HG02840 (cell line): ENCODE measurements around the gene ANO4.

Experiments used
- ATAC-seq: cut with Tn5 transposase; IDR thresholded peaks from one replicate; pipeline ENCODE4 v1.9.1; 2021; ENCODE audit warnings: mild to moderate bottlenecking, moderate library complexity, moderate number of reproducible peaks; ENCODE audit not compliant: unreplicated experiment, low FRiP score

Gene ANO4

DNA sequence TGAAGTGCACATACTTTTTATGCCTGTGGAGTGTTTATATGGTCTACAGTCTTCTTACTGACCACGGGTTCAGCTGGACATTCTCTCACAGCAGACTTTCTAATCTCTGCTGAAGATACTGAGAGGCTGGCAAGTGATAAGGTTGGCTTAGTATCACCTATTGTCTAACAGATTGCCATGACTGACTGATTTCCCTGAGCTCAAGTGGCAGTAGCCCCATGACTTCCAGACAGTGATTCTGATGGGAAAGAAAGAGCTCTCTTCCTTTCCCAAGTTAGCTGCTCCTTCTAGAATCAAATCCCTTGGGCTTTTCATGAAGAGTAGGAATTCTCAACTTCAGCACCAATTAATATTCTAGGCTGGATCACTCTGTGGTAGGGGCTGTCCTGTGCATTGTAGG lies 141.4 kb downstream of the ANO4 start:
- ATAC-seq, result no peak

- no peak for ATAC-seq
Observed at GRCh38 chr12:100936661-100937060, 142.1 kb downstream of the ANO4 start.

DNA sequence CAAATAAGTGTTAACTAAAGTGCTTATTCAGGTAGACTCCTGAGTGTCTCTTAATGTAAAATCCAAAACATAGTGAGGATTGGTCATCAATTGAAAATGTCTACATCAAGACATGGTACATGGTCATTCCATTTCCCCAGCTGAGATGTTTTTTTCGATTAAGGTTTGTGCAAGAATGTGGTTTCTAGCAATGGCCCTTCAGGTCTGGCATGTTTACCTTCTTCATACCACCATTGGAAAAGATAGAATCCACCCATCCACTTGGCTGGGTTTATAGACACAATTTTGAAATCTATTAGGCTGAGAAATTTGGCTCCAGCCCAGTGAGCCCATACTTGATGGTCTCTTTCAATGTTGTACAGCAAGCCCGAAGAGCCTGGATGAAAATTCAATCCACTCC lies 145.9 kb downstream of the ANO4 start:
- ATAC-seq, result no peak

GRCh38 chr12:100942984-100943749 lies 148.6 kb downstream of the ANO4 start:
- no peak for ATAC-seq

GRCh38 chr12:100951756-100952155 lies 157.2 kb downstream of the ANO4 start:
- ATAC-seq, result no peak

DNA sequence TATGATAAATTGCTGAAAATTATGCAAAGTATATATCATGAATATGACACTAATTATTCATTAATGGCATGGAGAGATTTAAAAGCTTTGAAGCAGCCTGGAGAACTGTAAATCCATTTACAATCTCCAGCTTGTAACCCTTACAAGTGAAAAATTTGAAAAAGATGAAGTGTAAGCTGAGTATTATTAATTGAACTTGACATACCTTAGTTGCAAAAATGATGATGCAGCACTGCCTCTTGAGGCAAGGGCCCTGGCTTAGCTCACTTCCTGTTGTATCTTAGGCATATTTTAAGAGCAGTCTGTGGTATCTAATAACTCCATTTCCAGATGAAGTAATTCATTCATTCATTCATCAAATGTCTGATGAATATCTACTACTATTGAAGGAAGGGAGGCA lies 158.6 kb downstream of the ANO4 start:
- ATAC-seq, result no peak

DNA sequence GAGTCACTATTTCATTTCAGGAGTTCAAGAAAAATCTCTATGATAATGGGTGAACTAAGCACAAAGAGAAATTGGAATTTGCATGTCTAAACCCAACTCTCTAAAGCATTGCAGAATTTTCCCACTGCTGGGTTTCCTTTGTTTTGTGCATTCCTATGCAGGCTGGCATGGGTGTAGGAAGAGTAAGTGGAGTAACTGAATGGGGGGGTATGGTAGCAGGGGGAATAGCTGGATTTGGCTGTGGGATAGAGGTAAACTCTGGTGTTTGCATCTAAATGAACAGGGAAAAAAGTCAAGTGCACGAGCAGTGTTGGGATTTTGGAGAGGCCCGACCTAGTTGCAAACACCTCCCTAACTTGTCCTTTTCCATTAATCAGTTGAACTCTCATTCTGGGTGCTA lies 159.1 kb downstream of the ANO4 start:
- ATAC-seq, result no peak

DNA sequence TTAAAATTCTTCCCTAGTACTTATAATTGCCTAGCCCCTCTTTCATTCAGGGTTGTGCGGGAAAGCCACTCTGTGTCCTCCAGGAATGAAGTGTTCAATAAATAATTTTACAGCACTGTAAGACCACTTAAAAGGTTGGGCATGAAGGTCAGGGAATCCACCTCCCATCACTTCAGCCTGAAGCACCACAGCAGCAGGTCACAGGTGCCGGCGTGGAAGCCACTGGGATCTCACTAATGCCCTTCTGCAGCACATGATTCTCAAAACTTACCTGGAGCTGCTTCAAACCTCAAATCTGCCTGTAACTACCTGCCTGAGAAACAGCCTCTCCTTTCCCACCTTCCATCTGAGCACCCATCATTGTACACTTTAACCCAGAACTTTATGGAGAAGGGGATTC lies 159.5 kb downstream of the ANO4 start:
- ATAC-seq, result no peak

DNA sequence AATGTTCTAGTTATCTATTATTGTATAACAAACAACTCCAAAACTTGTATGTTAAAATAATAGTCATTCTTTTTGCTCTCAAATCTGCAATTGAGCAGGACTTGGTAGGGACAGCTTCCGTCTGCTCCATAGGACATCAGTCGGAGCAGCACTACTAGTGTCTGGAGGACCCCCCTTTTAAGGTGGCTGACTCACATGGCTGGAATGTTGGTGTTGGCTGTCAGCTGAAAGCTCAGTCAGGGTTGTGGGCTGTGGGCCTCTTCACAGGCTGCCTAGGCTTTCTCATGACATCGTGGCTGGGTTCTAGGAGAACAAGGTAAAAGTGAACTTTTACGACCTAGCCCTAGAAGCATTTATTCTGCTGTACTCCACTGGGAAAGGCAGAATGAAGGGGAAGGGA lies 160.6 kb downstream of the ANO4 start:
- no peak for ATAC-seq

DNA sequence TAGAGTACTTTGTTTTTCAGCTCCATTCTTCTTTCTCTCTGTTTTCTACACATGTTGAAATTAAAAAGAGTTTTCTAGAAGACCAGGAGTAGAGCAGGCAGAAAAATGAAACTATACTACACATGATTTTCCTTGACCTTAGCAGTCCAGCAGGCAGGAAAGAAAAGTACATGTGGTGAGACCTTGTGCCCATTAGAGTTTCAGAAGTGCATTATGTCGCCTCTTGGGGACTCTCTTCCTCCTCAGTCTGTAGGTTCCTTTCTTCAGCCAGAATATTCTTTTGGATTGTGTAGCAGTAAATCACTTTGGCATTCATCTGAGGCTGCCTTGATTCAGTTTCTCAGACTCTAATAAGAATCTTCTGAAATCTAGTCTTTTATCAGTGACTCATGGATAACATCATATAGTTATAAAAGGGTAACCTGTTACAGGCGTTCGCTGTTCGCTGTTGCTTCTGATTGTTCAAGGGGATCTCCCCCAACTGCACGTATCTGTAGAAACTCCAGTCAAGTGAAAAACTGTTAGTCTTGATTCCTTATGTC lies 161.8 kb downstream of the ANO4 start:
- no peak for ATAC-seq

DNA sequence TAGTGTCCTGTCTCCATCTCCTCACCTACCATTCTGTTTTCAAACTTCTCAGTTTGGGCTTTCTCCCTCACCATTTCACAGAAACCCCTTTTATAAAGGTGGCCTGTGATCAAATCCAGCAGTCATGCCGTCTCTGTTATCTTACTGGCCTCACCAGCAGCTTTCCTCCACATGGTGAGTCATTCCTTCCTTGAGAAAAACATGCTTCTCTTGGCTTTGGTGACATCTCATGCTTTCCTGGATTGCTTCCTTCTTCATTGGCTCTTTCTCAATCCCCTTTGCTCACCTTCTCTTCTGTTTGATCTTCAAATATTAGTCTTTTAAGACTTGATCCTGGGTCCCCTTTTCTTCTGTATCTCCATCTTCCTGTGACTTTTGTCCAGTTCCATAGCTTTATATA lies 164.9 kb downstream of the ANO4 start:
- no peak for ATAC-seq

- ATAC-seq, result no peak
Observed at GRCh38 chr12:100962086-100962712, 167.6 kb downstream of the ANO4 start.

DNA sequence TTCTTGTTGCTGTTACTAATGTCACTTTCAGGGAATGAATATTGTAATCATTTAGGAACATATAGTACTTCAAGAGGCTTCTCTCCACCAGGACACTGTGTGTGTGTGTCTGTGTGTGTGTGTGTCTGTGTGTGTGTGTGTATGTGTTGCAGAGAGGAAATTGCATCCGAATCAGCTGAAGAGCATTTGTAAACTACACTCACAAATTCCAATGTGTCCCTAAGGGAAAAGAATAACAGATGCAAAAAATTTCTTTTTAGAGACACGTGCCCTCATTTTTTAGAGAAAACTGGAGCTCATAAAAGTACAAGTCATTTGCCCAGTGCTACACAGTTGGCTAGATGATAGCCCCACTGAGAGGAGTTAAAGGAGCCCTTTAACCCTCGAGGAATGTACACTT lies 168.8 kb downstream of the ANO4 start:
- no peak for ATAC-seq

DNA sequence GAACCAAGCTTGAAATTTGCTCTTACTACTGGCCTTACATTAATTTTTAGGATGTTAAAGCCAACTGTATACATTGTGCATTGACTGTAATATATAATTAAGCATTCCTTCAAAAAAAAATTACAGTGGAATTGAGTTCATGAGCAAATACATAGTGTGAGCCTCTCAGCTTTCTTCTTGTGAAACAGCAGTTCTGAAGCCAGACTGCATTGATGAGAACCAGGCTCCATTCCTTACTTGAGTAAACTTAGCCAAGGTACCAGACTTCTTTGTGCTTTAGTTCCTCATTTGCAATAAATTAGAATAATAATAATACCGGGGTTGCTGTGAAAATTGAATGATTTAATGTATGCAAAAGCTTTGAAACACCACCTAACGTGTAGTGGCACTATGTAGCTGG lies 169.5 kb downstream of the ANO4 start:
- ATAC-seq, result no peak

GRCh38 chr12:100967189-100967588 lies 172.6 kb downstream of the ANO4 start:
- ATAC-seq, result no peak

DNA sequence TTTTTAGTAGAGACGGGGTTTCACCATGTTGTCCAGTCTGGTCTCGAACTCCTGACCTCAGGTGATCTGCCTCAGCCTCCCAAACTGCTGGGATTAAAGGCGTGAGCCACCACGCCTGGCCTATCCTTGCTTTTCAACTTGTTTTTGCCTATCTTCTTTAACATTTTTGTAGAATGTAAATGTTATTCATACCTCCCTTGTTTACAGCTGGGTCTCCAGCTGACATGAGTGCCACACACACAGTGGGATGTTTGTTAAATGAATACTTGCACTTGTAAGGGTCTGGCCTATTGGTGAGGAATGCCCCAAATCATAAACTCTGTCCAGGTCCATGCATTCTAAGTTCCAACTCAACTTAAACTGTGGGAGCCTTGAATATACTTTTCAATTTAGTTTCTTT lies 176.3 kb downstream of the ANO4 start:
- ATAC-seq, result no peak

DNA sequence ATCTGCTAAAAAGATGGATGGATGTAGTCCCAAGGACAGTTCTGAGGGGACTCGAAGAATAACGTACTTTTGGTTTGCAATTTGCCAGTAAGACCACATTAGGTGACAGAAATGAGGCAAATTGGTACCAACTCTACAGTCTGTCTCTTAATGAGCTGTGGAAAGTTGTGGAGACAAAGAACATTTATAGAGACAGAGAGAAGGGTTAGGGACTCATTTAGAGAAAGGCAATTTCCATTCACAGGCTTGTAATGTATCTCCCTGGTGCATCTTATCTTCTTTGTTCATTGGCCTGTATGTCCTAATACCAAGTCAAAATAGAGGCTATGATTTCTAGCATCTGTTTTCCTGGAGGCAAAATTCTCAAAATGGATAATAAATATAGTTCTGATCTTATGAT lies 177.5 kb downstream of the ANO4 start:
- no peak for ATAC-seq

DNA sequence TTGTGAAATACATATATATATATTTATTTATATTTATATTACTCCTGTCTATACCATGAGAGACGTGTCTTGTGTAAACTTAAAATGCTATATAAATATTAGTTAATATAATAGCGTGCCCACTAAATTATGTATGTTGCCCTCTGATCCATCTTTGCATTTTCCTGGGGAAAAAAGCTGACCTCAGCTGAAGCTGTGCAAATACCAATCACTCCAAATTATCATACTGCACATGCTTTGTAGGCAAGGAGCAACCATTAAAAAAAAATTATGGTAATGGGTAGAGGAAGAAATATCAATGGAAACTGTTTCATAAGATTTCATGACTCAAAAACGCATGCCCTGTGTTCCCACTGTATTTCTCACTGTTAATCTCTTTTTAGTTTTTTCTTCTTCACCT lies 179.8 kb downstream of the ANO4 start:
- ATAC-seq, result no peak

- no peak for ATAC-seq
Observed at GRCh38 chr12:100974747-100975146, 180.2 kb downstream of the ANO4 start.

DNA sequence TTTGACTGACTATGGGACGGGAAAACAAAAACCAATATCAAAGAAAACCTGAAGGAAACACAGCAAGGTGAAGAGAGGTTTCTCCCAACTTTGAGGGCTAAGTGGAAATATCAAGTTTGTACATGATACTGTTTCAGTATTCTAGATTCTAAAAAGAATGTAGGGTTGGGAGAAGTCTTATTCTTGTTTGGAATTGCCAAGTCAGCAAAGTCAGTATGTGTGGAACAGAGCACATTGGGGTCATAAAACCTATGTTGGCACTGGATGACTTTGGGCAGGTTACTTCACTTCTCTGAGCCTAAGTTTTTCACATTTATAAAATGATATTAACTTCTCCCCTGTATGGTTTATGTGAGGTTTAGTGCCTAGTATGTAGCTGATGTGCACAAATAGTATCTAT lies 182.2 kb downstream of the ANO4 start:
- ATAC-seq, result no peak

DNA sequence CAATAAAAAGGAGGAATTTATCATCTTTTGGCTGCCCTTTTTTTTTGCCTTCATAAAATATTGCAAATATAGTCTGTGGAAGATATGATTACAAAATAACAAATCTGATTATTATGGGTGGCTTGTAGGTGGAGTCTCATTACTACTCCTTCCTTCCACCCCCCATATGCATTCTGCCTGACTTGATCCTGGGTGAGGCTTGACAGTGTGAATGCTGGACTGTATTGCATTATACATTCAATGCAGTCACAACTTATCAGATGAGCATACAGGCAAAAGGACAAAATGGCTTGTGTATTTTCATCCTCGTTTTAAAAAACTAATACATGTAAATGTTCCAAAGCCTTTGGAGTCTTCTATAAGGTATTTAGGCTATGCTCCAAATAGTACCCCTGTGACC lies 186.3 kb downstream of the ANO4 start:
- ATAC-seq, result no peak

DNA sequence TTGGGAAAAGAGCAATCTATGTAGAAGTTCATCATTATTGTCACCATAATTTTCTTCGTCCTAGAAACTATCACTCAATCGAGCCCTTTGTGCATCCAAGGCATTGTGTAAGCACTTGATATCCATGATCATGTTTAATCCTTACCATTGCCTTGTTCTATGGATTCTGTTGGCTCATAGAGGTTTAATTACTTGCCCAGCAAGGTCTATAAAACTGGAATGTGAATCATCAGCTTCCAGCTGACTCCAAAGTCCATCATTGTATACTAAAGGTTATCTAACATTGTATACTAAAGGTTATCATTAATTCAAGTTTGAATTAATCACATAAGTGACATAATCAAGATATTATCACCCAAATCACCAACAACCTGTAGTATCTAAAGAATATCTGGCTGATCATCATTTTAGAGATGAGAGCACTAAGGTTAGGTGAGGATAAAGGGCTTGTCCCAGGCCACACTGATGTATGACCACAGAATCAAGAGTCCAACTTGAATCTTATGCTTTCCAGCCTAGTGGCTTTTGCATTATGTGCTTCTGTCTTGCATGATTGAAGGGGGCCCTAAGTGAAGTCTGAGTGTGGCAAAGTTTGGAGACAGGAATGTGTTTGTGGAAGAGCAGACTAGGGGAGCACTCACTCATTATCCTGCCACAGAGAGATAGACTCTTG lies 188.1 kb downstream of the ANO4 start:
- no peak for ATAC-seq
